ENCODE data around the gene MYO18A.
A peak's percentile ranks its signal among the peaks of the same experiment; 100 is the strongest.

MYO18A gene

DNA sequence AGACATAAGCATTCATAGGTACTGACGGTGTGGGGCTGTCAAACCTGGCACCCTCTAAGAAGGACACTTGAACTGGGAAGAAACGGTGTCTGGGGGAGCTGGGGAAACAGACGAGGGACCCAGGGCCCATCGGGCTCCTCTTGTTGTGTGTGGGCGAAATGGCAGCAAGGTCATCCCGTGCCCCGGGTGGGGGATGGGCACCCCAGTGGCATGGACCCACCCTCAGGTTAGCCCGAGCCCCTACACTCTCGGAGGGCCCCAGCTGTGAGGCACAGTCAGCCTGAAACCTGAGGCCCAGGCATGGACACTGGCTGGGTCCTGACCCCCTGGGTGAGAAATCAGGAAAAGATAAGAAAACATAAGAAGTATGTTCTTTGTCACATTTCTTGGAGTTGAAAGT, 57.1 kb downstream of the MYO18A start:
- DNase-seq, result no peak

DNA sequence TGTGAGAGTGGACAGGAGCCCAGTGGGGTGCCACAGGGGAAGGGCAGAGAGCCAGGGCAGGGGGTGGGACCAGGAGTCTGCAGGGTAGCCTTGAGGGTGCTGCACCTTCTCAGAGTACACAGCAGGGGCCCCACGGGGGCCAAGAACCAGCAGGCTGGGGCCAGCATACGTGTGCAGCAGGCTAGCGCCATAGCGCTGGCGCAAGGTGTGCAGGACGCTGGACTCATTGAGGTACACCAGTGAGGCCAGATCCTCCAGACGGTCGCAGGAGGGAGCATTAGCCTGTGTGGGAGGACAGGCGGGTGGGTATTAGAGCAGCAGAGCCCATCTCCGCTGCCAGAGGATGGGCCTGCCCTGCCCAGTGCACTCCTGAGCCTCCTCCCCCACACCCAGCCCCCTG, 58.8 kb downstream of the MYO18A start:
- DNase-seq, result no peak

DNA sequence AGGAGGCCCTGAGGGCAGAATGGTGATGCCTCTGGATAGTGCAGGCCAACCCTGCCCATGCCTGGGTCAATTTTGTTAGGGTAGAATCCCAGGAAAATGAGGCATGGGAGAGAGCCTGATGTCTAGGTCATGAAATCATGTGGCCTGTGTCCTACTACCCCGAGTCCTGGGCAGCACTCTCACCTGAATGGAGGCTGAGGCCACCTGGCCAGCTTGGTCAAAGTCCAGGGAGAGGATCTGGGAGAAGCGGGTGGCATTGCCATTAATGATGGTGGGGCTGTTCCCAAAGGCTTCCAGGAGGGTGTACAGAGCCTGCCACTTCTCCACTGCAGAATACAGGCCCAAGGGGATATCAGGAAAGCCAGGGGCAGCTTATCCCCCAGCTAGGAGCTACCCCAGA, 59.8 kb downstream of the MYO18A start:
- no peak for DNase-seq

DNA sequence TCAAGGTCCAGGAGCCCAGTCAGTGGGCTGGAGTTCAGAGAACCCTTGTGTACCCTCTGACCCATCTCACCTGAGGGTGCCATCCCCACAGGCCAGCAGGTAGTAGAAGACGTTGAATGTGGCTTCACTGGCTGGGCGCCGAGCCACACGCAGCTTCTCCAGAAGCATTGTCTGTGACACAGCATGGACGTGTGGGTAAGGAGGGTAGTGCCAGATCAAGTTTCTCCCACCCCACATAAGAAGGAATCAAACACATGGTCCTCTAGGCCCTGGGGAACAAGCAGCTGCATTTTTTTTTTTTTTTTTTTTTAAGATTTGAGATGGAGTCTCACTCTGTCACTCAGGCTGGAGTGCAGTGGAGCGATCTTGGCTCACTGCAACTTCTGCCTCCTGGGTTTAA, 60.9 kb downstream of the MYO18A start:
- no peak for DNase-seq

DNA sequence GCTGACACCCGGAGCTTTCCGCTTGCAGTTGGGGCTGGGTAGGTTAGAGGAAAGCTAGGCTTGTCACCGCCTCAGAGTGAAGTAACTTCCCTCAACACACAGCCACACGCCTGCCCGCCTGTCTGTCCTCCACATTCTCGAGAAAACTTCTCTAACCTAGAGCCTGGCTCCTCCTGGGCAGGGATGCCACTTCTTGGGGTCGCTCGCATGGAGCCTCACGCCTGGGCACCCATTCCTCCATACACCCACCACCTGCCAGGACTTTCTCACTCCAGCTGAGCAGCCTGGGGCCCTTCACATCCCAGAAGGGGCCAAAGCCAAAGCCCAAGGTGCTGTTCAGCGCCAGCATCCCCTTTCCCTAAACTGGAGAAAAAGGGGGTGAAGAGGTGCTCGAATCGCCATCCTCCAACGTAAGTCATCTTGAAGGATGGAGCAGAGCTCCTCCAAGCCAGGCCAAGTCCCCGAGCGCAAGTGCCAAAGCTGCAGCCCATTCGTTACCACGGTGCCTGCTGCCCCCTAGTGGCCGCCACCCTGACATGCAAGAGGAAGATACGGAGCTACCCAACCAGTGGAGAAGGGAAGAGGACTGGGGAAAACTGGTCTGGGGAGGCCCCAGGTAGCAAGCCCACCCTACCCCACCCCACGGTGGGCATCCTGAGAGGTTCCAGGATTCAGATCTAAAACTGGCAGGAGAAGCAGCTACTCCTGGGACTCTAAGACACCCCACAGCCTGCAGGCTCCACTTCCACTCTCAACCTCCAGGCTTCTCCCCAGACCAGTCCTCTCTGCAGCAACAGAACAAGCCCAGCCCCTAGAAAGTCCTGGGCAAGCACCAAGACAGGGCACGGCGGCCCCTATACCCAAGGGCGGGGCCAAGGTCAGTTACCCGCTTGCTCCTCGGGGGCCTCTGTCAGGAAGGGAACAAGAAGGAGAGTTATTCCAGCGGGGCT, 63.1 kb downstream of the MYO18A start:
- peak; percentile 52 for DNase-seq

DNA sequence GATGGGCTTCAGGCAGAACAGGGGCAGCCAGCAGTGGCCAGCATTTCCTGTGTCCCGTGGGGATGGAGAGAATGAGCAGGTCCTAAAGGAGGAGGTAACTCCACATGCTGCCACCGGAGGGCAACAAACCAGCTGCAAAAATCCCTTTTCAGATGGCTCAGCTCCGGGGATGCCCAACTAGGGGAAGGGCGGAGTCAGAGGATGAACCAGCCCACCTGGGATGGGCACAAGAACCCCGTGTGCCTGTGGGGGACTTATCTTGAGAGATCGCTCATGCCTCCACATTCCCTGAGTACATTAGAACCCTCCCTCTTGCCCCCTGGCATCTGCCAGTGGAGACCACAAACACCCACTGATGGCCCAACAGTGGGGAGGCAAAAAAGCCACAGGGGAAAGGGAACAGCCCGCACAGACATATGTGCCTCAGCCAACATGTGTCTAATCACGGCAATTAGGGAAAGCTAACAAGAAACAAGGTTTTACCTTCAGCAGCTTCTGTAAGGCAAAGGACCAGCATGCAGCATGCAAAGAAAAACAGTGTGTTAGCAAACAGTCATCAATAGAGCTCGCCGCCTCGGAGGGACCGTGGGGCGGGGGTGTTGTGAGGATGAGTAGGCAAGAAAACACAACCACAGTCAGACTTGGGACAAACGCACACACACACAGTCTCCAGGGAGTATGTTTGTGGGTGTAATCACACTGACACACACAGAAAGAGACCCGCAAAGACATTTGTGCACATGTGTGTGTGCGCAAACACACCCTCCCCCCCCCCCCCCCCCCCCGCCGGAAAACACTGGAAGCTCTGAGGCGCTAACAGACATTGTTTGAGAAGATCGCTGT, 64.0 kb downstream of the MYO18A start:
- DNase-seq, result no peak

DNA sequence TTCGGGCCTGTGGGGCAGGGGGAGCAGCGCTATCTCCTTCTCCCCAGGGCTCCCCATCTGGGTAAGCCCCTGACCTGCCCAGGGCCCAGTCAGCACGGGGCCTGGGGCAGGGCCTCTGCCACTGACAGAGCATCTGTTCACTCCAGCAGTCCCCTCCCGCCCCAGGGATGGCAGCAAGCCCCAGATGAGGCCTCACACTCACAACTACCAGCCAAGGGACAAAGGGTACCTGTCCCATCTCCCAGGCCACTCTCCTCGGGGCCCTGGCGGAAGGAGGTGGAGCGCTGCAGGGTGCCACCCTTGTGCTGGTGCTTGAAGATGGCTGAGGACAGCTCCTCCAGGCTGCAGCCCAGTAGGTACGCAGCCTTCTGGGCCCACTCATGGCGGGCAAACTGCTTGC, 64.8 kb downstream of the MYO18A start:
- DNase-seq, result no peak

DNA sequence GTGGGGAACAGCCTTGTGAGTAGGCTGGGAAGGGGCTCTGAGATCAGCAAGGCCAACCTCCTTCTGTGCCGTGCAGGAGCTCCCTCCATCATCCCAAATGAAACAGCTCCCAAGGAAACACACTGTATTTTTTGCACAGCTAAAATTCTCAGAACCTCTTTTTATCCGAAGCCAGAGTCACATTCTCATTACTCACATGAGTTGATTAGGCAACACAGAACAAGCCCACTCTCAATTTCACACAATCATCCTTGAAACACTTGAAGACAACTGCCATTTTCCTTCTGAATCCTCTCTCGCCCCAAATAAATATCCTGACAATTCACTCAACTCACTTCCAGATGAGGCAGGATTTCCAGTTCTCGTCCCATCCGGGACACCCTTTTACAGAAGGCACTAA, 66.1 kb downstream of the MYO18A start:
- DNase-seq, result no peak

DNA sequence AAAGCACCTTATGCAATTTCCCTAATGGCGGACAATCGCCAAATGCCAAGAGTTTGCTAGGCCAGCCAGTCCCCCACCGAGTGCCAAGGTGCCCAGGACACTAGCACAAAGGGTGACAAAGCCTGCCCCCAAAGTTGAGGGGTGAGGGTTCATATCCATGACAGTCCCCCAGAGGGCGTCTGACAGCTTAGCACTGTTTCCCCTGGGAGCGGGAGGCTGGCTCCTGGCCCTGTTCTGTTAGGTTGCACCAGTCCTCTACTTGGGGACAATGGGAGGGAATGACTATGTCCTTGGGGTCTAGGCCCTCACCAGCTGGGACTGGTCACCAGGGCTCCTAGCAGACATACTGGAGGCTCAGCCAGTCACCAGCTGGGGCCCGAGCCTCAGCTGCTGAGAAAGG, 66.9 kb downstream of the MYO18A start:
- no peak for DNase-seq

DNA sequence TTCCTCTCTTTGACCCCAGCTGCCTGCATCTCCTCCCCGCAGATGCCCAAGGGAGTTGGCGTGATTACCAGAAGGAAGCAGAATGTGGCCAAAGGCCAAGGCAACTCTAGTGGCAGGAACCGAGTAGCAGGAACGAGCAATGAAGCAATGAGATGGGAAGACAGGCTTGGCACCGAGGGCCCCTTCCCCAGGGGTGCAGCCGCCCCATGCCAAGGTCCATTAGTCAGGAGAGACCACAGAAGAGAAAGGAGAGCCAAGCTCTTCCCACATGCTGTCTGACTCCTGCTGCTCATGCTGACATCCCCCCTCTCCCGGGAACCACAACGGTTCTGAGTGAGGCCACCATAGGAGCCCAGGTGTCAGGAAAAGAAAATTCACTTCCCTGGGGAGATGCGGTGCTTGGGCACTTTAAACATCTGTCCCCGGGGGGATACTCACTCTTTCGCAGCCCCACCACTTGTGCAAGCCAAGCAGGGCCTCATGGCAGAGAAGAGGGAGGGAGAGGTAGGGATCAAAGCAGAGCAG, 67.4 kb downstream of the MYO18A start:
- DNase-seq, result no peak

DNA sequence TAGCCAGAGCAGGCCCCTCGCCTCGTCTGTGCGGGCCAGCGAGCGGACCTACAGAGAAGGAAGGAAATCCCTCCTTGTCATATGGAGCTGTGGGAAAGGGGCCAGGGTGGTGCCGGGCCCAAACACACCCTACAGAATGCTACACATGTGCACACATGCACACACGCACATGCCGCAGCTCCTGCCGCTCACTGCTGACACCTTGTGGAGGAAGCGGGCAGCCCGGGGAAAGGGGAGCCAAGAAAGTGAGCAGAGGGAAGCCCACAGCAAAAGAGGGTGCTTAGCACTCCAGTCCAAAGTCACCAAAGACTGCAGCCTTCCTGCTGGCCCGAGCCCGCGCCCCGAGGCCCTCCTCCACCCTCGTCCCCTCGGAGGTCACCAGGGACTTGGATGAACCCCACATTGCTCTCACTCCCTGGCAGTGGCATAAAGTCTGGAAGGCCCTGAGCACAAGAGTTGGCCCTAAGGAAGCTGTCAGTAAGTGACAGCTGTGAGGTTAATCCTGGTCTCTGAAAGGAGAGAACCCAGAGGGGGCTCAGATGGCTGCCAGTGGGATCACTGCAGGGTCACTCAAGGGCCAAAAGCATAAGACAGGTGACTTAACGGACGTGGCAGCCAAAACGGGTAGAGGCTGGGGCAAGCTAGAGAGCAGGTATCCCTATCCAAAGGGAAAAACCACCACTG, 68.2 kb downstream of the MYO18A start:
- DNase-seq, result peak; percentile 15

DNA sequence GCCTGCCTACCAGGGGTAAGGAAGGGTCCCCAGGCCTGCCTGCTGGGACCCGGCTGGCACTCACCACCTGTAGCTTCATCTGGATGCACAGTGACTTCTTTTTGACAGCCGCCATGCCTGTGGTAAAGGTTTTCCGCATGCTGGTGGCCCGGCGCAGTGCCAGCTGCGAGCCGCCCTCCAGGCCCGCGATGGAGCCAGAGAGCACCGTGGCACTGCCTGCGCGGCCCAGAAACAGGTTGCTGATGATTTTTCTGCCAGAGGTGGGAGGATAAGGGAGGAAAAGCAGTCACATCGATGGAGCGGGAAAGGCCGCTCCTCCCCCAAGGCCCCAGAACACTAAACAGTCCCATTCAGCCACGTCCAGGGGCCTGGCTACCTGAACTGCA, 69.8 kb downstream of the MYO18A start:
- no peak for DNase-seq

DNA sequence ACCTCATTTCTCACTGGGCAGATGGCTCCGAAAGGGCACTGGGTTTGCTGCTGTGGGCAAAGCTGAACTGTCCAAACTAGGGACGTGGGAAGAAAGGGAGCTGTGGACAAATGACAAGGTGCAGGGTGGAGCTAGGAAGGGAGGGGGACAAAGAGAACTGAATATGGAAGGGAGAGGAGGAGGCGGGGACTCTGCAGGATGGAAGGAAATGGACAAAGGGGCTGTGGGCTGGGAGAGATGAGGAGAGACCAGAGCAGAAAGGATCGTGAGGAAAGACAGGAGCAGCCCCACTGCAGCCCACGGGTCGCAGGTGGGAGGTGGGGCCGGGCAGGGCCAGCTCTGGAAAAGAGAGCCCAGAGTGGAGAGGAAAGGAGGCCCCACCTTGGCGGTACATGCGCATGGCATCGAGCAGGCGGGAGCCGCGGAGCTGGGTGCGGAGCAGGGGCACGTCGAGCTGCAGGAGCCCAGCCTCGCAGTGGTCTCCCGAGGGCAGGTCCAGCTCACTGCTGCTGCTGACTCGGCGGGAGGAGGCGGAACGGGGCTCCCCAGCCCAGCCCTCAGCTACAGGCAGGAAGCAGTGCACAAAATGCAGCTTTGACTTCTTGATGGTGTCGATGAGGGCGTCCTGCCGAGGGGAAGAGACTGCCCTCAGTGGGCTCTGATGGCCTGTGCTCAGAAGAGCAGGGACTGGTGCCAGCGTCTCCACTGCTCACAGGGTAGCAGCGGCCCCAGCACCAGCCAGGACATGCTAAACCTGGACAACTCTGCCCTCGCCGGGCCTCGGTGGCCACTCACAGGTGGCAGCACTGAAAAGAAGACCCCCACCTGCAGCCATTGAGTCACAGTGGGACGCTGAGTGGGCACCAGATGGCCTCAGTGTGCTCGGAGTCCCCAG, 70.5 kb downstream of the MYO18A start:
- DNase-seq, result no peak

DNA sequence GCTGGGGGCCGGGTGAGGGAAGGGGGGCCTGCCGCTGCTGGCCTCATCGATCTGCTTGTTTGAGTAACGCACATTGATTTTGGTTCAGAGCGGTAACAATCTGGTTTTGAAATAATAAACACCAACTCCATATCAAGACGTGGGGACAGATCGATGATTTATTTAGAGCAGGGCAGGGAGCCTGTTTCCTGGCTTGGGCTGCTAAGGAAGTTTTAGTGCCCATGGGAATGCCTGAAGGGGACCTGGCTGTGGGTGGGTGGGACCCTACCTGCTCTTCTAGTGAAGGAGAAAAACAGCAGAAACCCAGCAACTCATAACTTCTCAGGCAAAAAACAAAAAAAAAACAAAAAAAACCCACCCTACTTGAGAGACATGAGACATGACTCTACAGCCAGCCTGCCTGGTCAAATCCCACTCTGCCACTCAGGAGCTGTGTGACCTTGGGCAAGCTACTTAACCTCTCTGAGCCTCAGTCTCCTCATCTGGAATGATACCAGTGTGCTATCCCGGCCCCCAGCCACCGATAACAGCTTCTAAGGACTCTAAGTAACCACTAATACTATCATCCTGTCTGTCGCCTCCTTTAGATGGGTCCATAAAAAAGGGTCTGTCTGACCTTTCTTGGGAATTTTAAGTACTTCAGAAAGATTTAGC, 71.2 kb downstream of the MYO18A start:
- DNase-seq, result no peak

DNA sequence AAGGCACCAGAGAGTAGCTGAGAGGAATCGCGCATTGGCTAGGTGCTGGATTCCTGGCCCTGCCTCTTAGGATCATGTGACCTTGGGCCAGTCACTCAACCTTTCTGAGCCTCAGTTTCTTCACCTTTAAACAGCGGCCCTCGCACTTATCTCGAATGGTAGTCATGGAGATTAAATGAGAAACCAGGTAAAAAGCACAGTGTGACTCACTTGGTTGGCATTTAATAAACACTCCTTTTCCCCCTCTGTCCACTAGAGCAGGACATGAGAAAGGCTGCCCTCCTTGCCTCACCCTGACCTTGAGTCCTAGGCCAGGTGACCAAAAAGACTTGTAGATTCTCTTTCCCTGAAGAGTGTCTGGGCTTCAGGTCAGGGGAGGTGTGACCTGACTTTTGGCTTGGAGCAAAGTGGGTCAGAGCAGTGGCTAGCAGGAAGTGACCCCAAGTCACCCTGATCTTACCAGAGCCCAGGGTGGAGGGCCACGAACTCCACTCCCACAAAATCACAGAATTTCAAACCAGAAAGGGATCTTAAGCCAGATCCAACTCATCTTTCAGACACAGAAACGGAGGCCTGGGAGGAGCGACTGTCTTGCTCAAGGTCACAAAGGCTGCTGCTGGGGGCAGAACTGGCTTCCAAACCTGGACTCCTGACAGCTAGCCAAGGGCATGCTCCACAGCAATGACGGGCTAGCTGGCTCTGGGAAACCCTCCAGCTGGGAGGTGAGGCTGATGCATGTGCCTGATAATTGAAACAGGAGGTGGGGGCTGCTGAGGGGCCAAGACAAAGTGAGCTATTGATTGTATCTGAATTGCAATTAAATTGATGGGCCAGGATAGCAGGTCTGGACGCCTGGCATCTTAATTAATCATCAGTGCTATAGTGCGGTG, 72.0 kb downstream of the MYO18A start:
- no peak for DNase-seq

DNA sequence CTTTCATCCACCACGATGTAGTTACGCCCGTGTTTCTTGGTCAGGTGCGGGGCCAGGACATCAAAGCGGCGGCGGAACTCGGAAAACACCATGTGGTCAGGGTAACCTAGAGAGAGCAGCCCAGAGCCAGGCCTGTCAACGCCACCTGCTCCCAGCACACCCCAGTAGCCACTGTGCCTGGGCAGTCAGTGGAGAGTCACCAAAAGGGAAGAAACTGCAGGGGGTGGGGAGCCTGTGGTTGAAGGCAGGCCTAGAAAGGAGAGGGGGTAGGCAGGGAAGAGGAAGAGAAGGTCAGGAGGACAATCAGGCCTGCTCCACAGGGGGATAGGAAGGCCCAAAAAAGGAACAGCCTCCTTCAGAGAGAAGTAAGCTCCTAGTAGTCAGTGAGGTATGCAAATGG, 73.1 kb downstream of the MYO18A start:
- no peak for DNase-seq

DNA sequence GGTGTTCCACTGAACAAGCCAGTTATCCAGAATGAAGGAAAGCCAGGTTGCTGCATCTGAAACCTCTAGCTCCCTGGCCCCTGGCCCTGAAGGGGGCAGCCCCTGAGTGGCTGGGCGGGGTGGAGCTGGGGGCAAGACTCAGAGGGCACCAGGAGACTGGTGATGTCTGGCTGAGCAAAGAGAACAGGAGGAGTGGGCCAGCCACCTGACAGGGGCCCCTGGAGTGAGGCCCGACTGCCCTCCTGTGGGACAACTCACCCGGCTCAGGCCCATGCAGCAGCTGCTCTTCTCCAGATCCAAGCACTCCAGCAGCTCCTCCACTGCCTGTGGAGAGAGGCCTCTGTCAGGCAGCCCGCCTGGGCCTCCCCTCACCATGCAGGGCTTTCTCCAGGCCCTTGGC, 76.9 kb downstream of the MYO18A start:
- no peak for DNase-seq

DNA sequence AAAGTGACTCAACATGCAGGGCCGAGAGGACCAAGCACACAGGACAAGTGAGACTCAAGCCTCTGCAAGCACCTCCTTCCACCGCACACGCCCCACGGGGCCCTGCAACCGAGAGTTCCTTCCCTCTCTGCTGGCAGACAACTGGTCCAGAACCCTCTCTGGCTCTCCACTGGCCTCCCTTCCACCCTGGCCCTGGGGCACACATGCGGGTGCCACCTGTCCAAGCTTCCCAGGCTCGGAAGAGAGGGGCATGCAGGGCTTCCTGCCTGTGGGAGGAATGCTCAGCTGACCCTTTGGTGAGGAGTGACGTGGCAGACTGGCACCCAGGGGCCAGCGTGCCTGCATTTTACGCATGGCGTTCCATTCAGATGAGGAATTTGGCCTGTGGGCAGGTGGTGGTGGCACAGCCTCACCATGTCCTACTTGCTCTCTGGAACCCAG, 77.4 kb downstream of the MYO18A start:
- no peak for DNase-seq

DNA sequence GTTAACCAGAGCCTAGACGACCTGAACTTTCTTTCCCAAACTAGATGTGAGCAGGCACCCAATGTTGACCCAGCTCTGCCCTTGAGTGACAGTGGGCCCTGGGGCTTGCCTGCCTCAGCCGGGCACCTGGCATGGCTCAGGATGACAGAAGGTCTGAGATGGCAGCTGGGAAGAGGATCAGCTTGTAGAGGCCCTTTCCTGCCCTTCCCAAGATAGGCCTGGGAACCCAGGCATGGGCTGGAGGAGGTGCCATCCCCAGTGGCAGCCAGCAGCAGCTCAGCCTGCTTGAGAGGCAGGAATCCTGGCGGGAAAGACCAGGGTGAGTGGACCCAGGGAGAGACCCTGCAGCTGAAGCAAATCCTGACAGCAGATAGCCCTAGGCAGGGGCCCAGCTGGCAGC, 78.2 kb downstream of the MYO18A start:
- no peak for DNase-seq

DNA sequence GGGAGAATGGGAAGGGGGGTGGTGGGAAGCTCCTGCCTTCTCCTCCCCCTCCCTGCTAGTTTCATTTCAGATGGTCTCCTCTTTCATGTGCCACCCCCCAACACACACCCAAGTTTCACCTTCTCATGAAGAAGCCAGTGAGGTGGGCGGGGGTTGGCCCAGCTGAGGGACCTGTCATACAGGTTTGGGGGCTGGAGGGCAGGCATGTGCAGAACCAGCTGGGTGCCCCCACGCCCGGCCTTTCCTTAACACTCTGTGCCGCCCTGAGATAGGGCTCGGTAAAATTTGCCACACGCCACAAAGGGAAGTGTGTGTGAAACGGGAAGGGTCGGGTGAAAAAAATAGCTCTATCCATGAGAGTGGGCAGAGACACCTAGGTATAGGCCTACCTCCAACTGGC, 79.9 kb downstream of the MYO18A start:
- no peak for DNase-seq

DNA sequence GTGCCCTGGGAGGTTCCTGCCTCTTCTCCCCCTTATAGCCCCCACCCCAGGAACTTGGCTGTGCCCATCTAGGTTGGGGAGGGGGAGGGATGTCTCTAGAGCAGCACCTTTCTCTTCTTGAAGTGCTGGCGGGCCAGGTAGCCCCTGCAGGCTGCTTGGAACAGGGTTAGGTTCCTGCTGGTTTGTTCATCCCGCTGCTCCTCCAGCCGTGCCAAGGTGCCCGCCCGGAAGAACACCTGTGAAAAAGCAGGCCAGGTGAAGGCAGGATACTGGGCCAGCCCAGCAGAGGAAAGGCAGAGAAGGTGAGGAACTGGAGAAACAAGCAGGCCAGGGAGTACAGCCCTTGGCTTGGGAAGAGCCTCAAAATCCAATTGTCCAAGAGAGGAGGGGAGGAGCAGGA, 80.7 kb downstream of the MYO18A start:
- no peak for DNase-seq

Data from NCI-H1048 (cell line).